ENCODE measurements around the gene PNKD. TPM values are rescaled to one million over a fixed set of nuclear protein-coding genes. Genes with fewer than 3 reads are reported as not detected.

Gene PNKD
- total RNA-seq, 1 experiment from 2014 or later = 77.2 TPM

GRCh38 chr2:218315397-218315796, 45.1 kb downstream of the PNKD start:
- DNase-seq (ENCODE audit: low spot score) = no peak

DNA sequence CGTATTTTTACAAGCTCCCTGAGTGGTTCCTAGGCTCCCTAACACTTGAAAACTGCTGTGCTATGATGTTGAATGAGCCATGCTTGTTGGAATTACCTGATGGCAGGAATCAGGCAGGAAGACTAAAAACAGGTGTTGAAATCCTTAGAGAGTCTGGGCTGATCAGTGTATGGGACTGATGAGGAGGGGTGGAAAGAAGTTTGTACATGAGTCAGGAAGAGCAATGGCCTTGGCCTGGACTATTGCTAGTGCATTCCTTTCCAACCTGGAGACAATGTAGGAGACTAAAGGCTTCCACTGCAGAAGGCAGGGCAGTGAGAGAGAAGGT, 46.9 kb downstream of the PNKD start:
- no peak for DNase-seq (ENCODE audit: low spot score)

- DNase-seq (ENCODE audit: low spot score) = no peak
These were observed 47.5 kb downstream of the PNKD start for GRCh38 chr2:218317835-218318234.

- DNase-seq (ENCODE audit: low spot score) = no peak
These were observed 47.9 kb downstream of the PNKD start for GRCh38 chr2:218318241-218318640.

- DNase-seq (ENCODE audit: low spot score) = no peak
These were observed 49.6 kb downstream of the PNKD start for GRCh38 chr2:218319813-218320365.

- DNase-seq (ENCODE audit: low spot score) = no peak
These were observed 50.5 kb downstream of the PNKD start for GRCh38 chr2:218320704-218321336.

DNA sequence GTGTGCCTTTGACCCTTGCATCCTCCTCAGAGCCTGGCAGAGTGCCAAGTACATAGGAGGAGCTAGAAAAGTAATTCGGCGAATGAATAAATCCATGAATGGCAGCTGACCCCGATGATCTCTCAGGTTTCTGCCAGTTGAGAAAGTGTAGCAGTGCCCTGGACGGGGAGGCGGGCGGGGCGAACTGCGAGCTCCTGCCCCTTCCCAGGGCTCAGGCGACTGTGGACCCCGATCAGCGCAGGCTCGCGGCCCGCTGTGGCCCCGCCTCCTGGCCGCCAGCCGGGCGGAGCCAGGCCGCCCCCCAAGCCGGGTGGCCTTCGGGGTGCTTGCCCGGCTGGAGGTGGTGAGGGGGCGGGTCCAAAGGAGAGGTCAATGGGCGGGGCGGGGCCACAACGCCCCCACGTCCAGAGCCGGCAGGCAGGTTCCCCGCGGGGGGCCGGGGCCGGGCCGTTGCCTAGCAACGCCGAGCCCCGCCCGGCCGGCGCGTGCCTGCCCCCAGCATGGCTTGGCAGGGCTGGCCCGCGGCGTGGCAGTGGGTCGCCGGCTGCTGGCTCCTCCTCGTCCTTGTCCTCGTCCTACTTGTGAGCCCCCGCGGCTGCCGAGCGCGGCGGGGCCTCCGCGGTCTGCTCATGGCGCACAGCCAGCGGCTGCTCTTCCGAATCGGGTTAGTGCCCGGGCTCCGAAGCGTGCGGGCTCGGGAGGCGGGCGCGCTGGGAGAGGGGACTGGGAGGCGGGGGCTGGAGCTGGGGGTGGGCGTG, 52.6 kb downstream of the PNKD start:
- DNase-seq (ENCODE audit: low spot score) = peak; percentile 92

DNA sequence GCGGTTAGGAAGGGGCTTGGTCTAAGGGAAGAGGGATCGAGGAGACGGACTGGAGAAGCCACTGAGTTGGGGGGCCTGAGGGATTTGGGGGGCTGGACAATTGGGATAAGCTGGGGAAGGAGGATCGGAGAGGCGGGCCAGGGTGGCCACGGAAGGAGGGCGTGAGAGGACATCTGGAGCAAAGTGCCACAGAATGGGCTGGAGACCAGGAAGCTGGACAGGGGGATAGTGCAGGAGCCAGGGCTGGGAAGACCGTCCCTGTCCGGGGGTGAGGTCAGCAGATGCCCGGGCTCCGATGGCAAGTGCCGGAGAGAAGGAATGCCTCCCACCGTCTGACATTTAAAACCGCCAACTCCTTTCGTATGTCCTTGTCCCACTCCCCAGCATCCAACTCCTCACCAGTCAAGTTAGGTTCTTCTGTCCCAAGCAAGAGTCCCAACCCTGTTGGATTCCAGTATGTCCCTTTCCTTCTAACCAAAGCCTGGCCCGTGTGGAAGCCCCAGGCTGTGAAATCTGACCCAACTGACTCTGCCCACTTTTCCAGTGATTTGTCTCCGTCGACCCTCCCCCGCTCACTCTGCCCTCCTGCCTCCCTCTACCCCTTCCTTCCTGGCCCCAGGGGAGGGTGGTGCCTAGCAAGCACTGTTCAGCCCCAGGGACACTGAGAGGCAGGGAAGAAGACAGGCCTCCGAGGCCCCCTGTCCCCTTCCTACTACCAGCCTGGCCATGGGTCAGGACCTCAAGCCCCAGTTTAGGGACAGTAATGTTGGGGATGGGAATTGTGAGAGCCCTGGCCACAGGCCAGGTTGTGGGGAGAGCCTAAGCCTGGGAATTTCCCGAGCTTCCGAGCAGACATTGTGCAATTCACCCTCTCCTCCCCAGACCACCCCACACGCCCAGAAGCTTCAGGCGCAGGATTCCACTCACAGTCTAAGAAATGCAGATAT, 53.5 kb downstream of the PNKD start:
- peak; percentile 31 for DNase-seq (ENCODE audit: low spot score)

GRCh38 chr2:218325566-218326160, 55.3 kb downstream of the PNKD start:
- no peak for DNase-seq (ENCODE audit: low spot score)

DNA sequence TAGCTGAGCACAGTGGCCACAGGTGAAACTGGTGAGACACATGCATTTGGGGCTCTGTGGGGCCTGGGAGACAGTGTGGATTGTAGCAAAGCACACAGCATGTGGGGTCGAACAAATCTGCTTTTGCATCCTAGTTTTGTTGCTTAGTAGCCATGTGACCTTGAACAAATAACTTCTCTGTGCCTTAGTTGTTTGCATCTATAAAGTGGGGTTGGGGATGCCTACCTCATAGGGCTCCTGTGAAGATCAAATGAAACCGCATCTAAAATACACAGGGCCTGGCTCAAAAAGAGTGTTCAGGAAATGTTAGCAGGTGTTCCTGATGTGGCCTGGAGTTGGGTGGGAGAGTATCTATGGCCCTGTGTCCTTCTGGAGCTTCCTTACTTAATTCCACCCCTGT, 56.0 kb downstream of the PNKD start:
- DNase-seq (ENCODE audit: low spot score) = no peak

GRCh38 chr2:218327451-218328210, 57.3 kb downstream of the PNKD start:
- no peak for DNase-seq (ENCODE audit: low spot score)

- no peak for DNase-seq (ENCODE audit: low spot score)
These were observed 58.0 kb downstream of the PNKD start for GRCh38 chr2:218328294-218328693.

GRCh38 chr2:218329027-218329825, 58.9 kb downstream of the PNKD start:
- DNase-seq (ENCODE audit: low spot score) = no peak

DNA sequence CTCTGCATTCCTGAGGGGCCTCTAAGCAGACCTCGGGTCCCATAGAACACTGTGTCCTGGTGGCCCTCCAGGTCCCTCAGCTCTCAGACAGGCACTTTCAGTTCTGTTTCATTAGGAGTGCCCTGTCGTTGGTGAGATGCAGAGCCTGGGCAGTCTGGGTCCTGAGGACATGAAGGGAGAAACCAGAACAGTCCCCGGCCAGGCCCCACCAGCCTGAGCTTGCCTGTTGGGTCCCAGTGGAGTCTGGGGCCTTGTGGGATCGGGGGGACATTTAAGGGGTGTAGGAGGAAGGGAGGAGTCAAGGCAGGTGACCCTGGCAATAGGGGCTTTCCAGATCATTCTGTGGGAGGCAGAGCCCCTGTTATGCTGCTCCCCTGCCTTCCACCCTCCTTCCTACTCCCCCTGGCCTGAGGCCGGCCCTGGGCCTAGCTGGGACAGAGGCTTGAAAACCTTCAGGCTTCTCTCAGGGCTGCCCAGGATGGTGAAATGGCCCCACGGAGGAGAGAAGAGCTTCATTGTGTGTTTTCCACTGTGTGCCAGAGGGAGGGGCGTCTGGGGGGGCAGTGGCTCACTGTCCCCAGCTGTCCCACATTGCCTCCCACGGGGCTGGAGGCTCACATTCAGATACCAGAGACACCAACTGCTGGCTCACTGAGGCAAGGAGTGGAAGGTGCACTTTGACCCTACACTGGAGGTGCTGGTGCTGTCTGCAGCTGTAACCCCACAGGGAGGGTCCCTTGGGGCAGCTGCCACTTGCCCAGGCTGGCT, 59.7 kb downstream of the PNKD start:
- DNase-seq (ENCODE audit: low spot score) = no peak

- no peak for DNase-seq (ENCODE audit: low spot score)
These were observed 61.4 kb downstream of the PNKD start for GRCh38 chr2:218331745-218332144.

- DNase-seq (ENCODE audit: low spot score) = no peak
These were observed 62.0 kb downstream of the PNKD start for GRCh38 chr2:218332288-218332687.

DNA sequence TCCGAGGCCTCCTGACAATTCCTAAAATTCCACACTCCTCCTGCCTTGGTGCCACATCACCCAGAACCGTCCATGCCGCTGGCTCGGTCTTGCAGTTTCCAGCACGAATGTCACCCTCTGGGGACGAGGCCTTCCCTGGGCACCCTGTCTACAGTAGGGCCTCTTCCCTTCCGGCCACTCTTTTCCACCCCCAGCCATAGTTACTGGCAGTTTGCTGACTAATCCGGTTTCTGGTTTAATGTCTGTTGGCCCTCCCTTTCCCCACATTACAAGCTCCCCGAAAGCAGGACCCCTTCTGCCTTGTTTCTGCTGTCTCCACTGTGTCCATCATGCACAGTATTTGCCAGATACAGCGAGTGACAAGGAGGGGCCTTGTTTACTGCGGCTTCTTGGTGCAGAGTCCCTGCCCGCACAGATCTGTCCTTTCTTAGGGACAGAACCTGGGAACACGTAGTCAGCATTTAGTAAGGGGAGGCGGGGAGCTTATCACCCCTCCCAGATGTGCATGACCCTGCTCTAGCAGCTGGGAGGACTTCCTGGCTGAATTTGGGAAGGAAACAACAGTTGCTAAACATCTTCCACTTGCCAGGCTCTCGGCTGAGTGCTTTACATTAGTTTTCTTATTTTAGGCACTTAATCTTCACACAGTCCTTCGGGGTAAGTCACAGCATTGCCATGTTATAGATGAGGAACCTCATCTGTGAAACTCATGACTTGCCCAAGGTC, 62.8 kb downstream of the PNKD start:
- no peak for DNase-seq (ENCODE audit: low spot score)

- DNase-seq (ENCODE audit: low spot score) = no peak
These were observed 64.2 kb downstream of the PNKD start for GRCh38 chr2:218334531-218334930.

- DNase-seq (ENCODE audit: low spot score) = no peak
These were observed 70.3 kb downstream of the PNKD start for GRCh38 chr2:218340656-218341055.
